Peyer's patch (tissue), 4 donors: ENCODE measurements around the gene ARFGAP1.

Experiments used
- POLR2A ChIP-seq, 2 donors: fragments of 450-650 bp; IDR thresholded peaks; one replicate each; pipeline ENCODE4 v1.5.1; 2017; ENCODE audit warnings: antibody characterized with exemption in 2 of 2, mild to moderate bottlenecking in 2 of 2, moderate library complexity in 2 of 2
- TF ChIP-seq, protein P1 (sequence below), 6 experiments: fragments of 450-650 bp in 4 of 6; fragments of 200-600 bp in 2 of 6; sonication (generic) in 1 of 6; IDR thresholded peaks; one replicate each; pipeline ENCODE4 v1.5.1; 2017 to 2019; ENCODE audit warnings: antibody characterized with exemption in 6 of 6, mild to moderate bottlenecking in 3 of 6, moderate library complexity in 1 of 6

DNA sequence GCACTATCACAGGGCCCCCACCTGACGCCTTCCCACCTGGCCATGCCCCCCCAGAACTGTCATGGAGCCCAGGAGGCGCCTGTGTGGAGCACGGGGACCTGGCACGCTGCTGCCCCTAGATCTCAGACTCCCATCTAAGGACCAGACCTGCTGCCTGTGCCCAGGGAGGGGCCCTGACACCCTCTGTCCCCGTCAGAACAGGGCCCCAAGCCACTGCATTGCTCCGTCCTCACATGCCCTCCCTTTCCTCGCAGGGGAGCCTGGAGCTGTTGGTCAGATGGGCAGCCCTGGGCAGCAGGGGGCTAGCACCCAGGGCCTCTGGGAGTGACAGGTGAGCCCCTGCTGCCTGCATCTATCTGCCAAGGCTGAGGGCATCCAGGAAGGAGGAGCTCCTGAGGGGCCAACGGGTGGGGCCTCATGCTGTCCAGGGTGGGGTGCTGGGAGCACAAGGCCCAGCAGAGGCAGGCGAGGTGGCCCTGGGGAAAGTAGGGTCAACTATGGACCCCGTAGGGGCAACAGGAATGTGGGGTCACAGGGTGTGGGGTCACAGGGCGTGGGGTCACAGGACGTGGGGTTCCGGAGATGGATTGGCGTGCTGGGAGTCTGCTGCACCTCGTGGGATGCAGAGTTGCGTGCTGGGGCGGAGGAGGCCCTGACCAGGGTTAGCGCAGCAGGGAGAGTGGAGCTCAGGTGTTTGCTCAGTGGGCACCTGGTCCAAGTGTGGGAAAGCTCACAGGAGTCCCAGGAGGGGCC lies 56.9 kb downstream of the ARFGAP1 start:
- TF ChIP-seq, protein P1, sequence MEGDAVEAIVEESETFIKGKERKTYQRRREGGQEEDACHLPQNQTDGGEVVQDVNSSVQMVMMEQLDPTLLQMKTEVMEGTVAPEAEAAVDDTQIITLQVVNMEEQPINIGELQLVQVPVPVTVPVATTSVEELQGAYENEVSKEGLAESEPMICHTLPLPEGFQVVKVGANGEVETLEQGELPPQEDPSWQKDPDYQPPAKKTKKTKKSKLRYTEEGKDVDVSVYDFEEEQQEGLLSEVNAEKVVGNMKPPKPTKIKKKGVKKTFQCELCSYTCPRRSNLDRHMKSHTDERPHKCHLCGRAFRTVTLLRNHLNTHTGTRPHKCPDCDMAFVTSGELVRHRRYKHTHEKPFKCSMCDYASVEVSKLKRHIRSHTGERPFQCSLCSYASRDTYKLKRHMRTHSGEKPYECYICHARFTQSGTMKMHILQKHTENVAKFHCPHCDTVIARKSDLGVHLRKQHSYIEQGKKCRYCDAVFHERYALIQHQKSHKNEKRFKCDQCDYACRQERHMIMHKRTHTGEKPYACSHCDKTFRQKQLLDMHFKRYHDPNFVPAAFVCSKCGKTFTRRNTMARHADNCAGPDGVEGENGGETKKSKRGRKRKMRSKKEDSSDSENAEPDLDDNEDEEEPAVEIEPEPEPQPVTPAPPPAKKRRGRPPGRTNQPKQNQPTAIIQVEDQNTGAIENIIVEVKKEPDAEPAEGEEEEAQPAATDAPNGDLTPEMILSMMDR (IDR thresholded peaks at IDR 0.05): no peak
- no peak for TF ChIP-seq POLR2A (IDR thresholded peaks at IDR 0.05)
